ENCODE results near the gene KIF1A.

KIF1A gene

DNA sequence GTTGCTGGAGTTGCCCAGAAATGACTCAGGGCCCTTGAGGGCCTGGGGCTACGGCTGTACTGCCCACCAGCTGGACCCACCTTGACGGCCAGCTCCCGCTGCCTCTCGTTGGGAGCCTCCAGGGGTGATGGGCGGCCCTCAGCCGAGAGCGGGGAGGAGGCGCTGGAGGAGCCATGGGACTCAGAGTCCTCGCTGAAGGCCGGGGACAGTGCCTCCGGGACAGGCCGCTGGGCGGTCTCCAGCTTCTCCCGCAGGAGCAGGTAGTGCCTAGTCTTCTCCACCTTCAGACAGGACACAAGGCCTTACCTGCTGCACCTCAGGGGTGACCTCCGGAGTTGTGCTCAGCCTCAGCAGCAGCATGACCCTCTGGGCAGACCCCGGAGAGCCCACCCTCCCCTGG lies 97.6 kb downstream of the KIF1A start:
- in situ Hi-C loops (cut with MboI; ENCODE audit: low sequenced_read_pairs): loop anchor here (25.0 kb wide), 1 partner anchor 210 kb away; no protein-coding TSS in a partner anchor

DNA sequence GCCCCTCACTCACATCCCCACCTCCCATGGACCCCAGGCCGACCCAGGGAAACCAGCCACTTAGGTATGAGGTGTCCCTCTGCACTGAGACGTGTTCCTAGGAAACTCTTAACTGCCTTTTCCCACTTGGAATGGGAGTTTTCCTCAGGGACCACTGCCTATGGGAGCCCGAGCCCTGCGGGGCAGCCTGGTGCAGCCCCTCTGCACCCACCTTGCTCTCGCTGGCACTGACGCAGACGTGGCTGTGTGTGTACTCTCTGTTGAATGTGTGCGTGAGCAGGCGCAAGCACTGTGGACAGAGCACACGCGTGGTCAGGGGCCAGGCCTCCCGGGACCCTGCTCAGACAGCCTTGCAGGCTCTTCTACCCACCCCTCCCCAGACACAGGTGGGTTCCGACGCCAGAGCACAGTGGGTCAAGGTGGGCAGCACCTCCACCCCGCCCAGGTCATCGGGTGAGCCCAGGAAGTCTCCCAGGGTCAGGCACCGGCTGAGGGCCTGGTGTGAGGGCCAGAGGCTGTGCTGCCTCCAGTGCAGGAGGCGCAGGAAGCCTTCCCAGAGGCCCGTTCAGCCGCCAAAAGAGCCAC lies 98.3 kb downstream of the KIF1A start:
- in situ Hi-C loops (cut with MboI; ENCODE audit: low sequenced_read_pairs): loop anchor here (25.0 kb wide), 1 partner anchor 209 kb away; no protein-coding TSS in a partner anchor

GRCh38 chr2:240720686-240721595 lies 99.1 kb downstream of the KIF1A start:
- in situ Hi-C loops (cut with MboI; ENCODE audit: low sequenced_read_pairs): loop anchor here (25.0 kb wide), 1 partner anchor 209 kb away; no protein-coding TSS in a partner anchor

- in situ Hi-C loops (cut with MboI; ENCODE audit: low sequenced_read_pairs): loop anchor here (25.0 kb wide), 1 partner anchor 208 kb away; no protein-coding TSS in a partner anchor
Measured at GRCh38 chr2:240719676-240720545, 100.1 kb downstream of the KIF1A start.

DNA sequence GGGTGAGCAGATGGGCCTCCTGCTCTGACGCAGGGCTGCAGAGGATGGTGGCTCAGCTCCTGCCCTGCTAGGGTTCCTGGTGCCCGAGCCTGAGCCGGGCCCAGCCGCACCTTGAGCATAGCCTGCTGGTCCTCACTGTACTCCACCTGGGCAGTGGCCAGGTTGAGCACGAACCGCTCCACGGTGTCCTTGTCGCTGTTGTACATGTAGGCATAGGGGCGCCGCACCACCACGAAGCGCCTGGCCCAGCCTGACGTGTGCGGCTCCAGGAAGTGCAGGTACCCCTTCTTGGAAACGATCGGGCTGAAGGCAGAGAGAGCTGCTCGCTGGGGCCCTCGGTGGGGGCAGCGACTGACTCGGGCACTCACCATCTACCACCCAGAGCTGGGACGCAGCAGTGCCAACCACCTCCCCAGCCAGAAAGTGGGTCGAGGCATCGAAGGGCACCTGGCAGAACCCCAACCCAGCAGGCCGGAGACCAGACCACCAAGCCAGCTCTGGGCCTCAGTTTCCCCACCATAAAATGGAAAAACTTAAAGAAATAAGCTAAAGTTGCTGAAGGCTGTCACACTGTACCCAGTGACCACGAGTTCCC lies 101.0 kb downstream of the KIF1A start:
- in situ Hi-C loops (cut with MboI; ENCODE audit: low sequenced_read_pairs): loop anchor here (25.0 kb wide), 1 partner anchor 207 kb away; no protein-coding TSS in a partner anchor

GRCh38 chr2:240717681-240718581 lies 102.1 kb downstream of the KIF1A start:
- in situ Hi-C loops (cut with MboI; ENCODE audit: low sequenced_read_pairs): loop anchor here (25.0 kb wide), 1 partner anchor 206 kb away; no protein-coding TSS in a partner anchor

DNA sequence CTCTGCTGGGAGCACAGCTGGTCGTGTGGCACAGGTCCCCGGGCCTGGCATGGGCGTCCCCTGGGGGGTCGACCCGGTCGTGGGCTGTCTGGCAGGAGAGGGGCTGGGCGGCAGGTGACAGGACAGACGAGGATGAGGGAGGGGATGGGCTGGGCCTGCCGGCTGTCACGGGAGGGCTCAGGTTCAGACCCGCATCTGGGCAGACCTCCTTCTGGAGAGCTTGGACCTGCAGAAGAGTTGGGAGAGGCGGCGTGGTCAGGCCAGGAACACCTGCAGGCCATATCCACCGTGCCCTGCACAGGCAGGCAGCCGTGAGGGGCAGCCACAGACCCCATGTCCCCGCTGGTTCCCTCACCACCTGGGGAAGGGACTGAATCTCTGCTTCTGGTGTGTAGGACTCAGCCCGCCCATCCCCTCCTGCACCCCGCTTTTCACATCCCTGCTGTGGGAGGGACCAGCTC lies 102.8 kb downstream of the KIF1A start:
- in situ Hi-C loops (cut with MboI; ENCODE audit: low sequenced_read_pairs): loop anchor here (25.0 kb wide), 1 partner anchor 205 kb away; no protein-coding TSS in a partner anchor

DNA sequence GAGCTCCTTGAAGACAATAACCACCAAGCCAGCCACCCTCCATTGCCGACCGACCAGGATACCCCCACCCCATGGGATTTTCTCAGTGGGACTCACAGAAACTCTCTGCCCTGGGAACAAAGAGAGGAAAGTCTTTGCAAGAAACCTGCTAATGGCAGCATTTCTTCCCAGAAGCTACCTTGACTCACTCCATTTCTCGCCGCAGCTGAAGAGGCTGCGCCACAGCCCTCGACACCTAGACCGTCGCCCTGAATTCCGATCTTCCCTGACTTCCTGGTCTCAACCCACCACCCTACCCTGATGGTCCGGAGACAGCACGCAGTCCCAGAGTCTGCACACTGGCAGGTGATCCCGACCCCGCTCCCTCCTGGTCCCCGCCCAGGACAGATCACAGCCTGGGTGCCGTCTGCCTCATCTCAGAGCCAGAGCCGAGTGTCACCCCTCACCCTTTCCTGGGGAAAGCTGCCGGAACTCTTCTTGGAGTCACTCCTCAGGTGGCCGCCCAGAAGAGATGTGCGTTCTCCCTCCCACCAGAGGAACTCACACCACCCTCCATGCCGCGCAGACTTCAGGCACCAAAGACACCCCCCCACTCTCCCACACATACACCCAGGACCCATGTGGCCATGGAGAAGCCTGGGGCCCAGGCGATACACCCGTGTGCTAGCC lies 103.8 kb downstream of the KIF1A start:
- in situ Hi-C loops (cut with MboI; ENCODE audit: low sequenced_read_pairs): loop anchor here (25.0 kb wide), 1 partner anchor 204 kb away; no protein-coding TSS in a partner anchor

DNA sequence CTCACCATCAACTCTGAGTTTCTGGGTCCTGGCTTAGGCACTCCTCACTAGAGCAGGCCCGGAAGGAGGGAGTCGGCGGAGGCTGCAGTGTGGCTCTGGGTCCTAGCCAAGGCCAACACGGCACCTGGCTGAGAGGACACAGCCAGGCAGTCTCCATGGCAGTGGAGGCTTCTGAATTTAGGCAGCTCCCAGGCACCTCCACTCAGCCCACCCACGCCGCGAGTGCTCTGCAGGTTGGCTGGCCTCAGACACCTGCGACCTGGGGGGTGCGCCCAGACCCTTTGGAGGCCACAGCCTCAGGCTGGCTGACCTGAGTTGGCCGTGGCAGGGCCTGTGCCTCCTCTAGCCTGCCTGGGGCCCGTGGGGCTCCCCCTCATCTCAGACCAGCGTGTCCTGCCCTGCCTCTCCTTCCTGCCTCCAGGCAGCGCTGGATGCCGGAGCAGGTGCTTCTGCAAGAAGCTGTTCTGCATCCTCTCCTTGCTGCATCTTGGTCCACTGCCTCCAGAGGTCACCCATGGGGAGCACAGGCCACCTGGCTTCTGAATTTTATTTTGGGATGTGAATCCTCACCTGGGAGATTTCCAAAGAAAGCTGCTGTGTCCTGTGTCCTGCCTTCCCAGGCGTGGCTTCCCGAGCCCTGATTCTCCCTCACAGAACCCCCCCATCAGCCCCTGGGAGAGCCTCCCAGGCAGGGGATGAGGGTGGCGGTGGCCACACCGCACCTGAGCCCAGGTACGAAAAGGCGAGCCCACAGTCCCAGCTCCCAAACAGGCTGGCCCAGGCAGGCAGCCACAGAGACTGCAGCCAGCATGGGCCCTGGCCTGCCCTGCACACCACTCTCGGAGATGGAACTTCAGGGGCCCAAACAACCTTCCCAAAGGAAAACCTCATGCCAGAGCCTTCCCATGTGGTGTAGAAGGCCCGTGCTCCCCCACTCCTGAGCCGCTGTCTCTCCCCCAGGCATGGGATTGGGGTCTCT lies 105.0 kb downstream of the KIF1A start:
- in situ Hi-C loops (cut with MboI; ENCODE audit: low sequenced_read_pairs): loop anchor here (25.0 kb wide), 1 partner anchor 203 kb away; no protein-coding TSS in a partner anchor

- in situ Hi-C loops (cut with MboI; ENCODE audit: low sequenced_read_pairs): loop anchor here (25.0 kb wide), 1 partner anchor 202 kb away; no protein-coding TSS in a partner anchor
Measured at GRCh38 chr2:240713928-240714746, 105.9 kb downstream of the KIF1A start.

DNA sequence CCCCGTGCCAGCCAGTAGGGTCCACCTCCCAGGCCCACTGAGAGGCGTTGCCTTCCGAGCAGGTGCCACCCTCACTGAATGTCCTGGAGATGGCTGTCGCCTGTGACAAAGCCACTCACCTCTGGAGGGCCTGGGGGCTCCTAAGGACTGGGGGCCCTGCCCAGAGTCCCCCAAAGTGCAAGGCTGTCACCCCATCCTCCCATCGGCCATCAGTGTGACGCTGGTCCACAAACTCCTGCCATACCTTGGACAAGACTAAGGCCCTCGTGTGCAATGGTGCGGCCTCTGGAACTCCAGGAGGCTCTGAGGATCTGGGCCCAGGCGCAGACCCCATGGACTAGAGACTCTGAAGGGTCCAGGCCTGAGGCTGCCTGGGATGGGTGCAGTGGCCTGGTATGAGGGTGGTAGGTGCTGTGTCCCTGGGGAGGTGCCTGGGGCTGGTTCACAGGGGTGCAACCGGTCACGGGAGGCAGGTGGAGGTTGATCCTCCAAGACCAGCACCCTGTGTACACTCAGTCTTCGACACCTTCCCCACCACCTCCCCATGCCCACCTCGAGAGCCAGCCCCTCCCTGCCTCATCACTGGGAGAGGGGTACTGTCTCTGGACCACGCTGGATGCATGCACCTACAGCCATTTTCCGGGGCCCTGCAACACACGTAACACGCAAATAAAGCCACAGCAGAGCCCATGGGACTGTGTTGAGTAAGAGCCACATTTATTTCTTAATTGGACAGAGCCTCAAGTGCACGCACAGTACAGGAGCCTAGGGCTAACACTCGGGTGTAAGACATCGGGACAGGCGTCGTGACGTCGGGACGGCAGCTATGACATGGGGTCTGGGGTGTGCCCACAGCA lies 106.7 kb downstream of the KIF1A start:
- in situ Hi-C loops (cut with MboI; ENCODE audit: low sequenced_read_pairs): loop anchor here (25.0 kb wide), 1 partner anchor 201 kb away; no protein-coding TSS in a partner anchor

DNA sequence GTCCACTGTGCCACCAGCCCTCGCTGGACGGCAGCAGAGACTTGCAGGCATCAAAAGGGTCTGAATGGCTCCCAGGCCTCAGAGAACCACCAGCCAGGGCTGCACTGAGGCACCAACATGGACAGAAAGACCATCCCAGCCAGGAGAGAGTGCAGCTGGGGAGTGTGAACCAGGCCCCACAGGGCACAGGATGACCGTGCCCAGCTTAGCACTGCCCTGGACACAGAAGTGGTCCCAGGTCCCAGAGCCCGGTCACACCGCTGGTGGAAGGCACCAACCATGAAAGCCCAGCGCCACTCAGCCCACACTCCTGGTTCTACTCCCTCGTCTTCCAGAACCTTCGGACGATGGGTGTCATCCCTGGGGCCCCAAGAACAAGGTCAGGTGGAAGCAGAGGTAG lies 107.9 kb downstream of the KIF1A start:
- in situ Hi-C loops (cut with MboI; ENCODE audit: low sequenced_read_pairs): loop anchor here (25.0 kb wide), 1 partner anchor 200 kb away; no protein-coding TSS in a partner anchor

GRCh38 chr2:240711701-240712100 lies 108.3 kb downstream of the KIF1A start:
- in situ Hi-C loops (cut with MboI; ENCODE audit: low sequenced_read_pairs): loop anchor here (25.0 kb wide), 1 partner anchor 199 kb away; no protein-coding TSS in a partner anchor

DNA sequence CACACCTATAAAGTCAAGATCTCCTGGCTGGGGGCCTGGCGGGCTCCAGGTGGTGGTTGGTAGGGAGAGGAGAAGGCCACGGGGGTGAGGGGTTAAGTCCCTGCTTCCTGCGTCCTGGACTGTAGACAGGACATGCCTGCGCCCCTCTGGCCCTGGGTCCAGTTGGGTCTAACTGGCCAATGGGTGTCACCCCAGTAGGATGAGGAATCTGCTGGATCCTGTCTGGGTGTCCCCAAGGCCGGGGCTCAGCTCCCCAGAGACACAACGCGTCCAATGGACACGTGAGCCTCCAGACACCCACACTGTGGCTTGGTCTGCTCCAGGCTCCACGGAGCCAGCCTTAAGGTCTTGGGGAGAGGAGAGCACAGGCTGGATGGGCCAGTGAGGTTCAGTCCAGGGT lies 108.7 kb downstream of the KIF1A start:
- in situ Hi-C loops (cut with MboI; ENCODE audit: low sequenced_read_pairs): loop anchor here (25.0 kb wide), 1 partner anchor 199 kb away; no protein-coding TSS in a partner anchor

GRCh38 chr2:240708457-240708856 lies 111.6 kb downstream of the KIF1A start:
- in situ Hi-C loops (cut with MboI; ENCODE audit: low sequenced_read_pairs): loop anchor here (25.0 kb wide), 1 partner anchor 196 kb away; no protein-coding TSS in a partner anchor
